GM12878 (cell line): ENCODE results near the gene TBC1D24. TPM values are rescaled to one million over a fixed set of nuclear protein-coding genes. Genes with fewer than 3 reads are reported as not detected.

Source experiments
- ATAC-seq: fragments of 200-7000 bp; cut with Tn5 transposase; 3 replicates; pipeline ENCODE4 v1.9.1; 2020; ENCODE audit warnings: mild to moderate bottlenecking, moderate library complexity
- BruUV-seq: library from RNA; stranded (reverse); fragments of 400-500 nt; replicated peaks from 2 replicates; lab custom pipeline; 2021; lab: Mats Ljungman, UMichigan
- CTCF ChIA-PET: fragments of 300-600 bp; sonication (Branson Sonifier 250); formaldehyde crosslinking; extraction: SDS; loops from one replicate; lab custom pipeline; 2021; ENCODE audit warnings: inconsistent platforms; lab: Yijun Ruan, JAX
- POLR2A ChIA-PET: fragments of 350-600 bp; formaldehyde crosslinking; extraction: SDS; loops from one replicate; lab custom pipeline; 2021; ENCODE audit warnings: inconsistent platforms; lab: Charles Lee
- RAD21 ChIA-PET: fragments of 300-600 bp; sonication (Branson Sonifier 250); formaldehyde crosslinking; loops from one replicate; lab custom pipeline; 2023; ENCODE audit warnings: antibody characterized with exemption; ENCODE audit not compliant: unreplicated experiment; lab: Charles Lee
- SMC1A ChIA-PET: fragments of 300-600 bp; sonication (Branson Sonifier 250); formaldehyde crosslinking; loops from one replicate; lab custom pipeline; 2023; ENCODE audit not compliant: unreplicated experiment, uncharacterized antibody; lab: Charles Lee
- DNase-seq: peaks from one replicate; pipeline ENCODE4 v3.0.0-alpha.2; 2011; ENCODE audit warnings: low read depth, low spot score
- FAIRE-seq: peaks from 3 replicates; lab custom pipeline; 2011; peaks lifted over from hg19 to GRCh38; lab: Jason Lieb, UNC
- H2AFZ ChIP-seq: 2 replicates; pipeline ENCODE4 v1.6.0; 2011; ENCODE audit warnings: low read depth, low read length, control low read depth; ENCODE audit not compliant: control insufficient read depth
- H3K27ac ChIP-seq: 2 replicates; pipeline ENCODE4 v1.5.1; 2011; ENCODE audit warnings: control low read depth; ENCODE audit not compliant: control insufficient read depth, insufficient read depth
- H3K27me3 ChIP-seq, 2 experiments: replicated peaks in 1 of 2; 2 replicates each; pipeline versions ENCODE4 v1.6.0 to v1.6.1; 2011; ENCODE audit warnings: low read length in 1 of 2; ENCODE audit not compliant: control insufficient read depth in 2 of 2, insufficient read depth in 2 of 2
- H3K36me3 ChIP-seq, 2 experiments: 2 replicates each; pipeline ENCODE4 v1.5.1; 2011; ENCODE audit warnings: low read length in 1 of 2; ENCODE audit not compliant: control insufficient read depth in 2 of 2, insufficient read depth in 2 of 2
- H3K4me1 ChIP-seq: 2 replicates; pipeline ENCODE4 v1.6.1; 2011; ENCODE audit warnings: mild to moderate bottlenecking, low read length, moderate library complexity, mixed read lengths; ENCODE audit not compliant: control insufficient read depth, insufficient read depth
- H3K4me2 ChIP-seq: 2 replicates; pipeline ENCODE4 v1.6.0; 2011; ENCODE audit warnings: control low read depth; ENCODE audit not compliant: control insufficient read depth, insufficient read depth
- H3K4me3 ChIP-seq: fragments of 200-600 bp; sonication (generic); 2 replicates; pipeline ENCODE4 v1.5.1; 2016
- H3K79me2 ChIP-seq: 2 replicates; pipeline ENCODE4 v1.6.0; 2011; ENCODE audit warnings: low read length; ENCODE audit not compliant: control insufficient read depth, insufficient read depth
- H3K9ac ChIP-seq: 2 replicates; pipeline ENCODE4 v1.8.0; 2011; ENCODE audit warnings: low read length, control low read depth, mixed read lengths; ENCODE audit not compliant: control insufficient read depth, insufficient read depth
- H3K9me3 ChIP-seq: replicated peaks from 3 replicates; pipeline ENCODE4 v1.5.1; 2011; ENCODE audit warnings: mild to moderate bottlenecking, low read length; ENCODE audit not compliant: control insufficient read depth, insufficient read depth
- H4K20me1 ChIP-seq: 2 replicates; pipeline ENCODE4 v1.6.0; 2011; ENCODE audit not compliant: control insufficient read depth, insufficient read depth
- BACH1 ChIP-seq: fragments of 450-650 bp; IDR thresholded peaks from 2 replicates; pipeline ENCODE4 v1.6.1; 2017; ENCODE audit warnings: mild to moderate bottlenecking, borderline replicate concordance
- BHLHE40 ChIP-seq, 2 experiments: fragments of 450-650 bp in 1 of 2; IDR thresholded peaks; 2 replicates each; pipeline ENCODE4 v1.6.1; 2011 to 2017; ENCODE audit warnings: low read depth in 2 of 2, borderline replicate concordance in 1 of 2, improper control_type of control experiment in 1 of 2, low read length in 1 of 2, mild to moderate bottlenecking in 1 of 2
- CBFB ChIP-seq: IDR thresholded peaks from 2 replicates; pipeline ENCODE4 v1.6.1; 2016; ENCODE audit warnings: antibody characterized with exemption, low read depth
- EGR1 ChIP-seq, 2 experiments: IDR thresholded peaks; 1 replicate in 1 of 2; 2 replicates in 1 of 2; pipeline ENCODE4 v1.6.1; 2011 to 2012; ENCODE audit warnings: low read depth in 2 of 2, low read length in 2 of 2, borderline replicate concordance in 1 of 2, mild to moderate bottlenecking in 1 of 2, moderate library complexity in 1 of 2
- ETV6 ChIP-seq, 2 experiments: fragments of 450-650 bp in 1 of 2; IDR thresholded peaks in 1 of 2; conservative IDR thresholded peaks in 1 of 2; 2 replicates each; pipeline ENCODE4 v1.6.1; 2014; ENCODE audit warnings: antibody characterized with exemption in 1 of 2, borderline replicate concordance in 1 of 2, low read depth in 1 of 2, mild to moderate bottlenecking in 1 of 2, moderate library complexity in 1 of 2
- HSF1 ChIP-seq: fragments of 150-350 bp; IDR thresholded peaks from 2 replicates; pipeline ENCODE4 v1.6.1; 2014; ENCODE audit warnings: mild to moderate bottlenecking, low read depth, low read length
- KLF5 ChIP-seq: fragments of 450-650 bp; IDR thresholded peaks from 2 replicates; pipeline ENCODE4 v1.6.1; 2014; ENCODE audit warnings: mild to moderate bottlenecking; ENCODE audit not compliant: partially characterized antibody
- MXI1 ChIP-seq: fragments of 150-350 bp; IDR thresholded peaks from 2 replicates; pipeline ENCODE4 v1.6.1; 2011; ENCODE audit warnings: low read depth, mild to moderate bottlenecking, inconsistent platforms, low read length, improper control_type of control experiment
- NBN ChIP-seq: fragments of 450-650 bp; IDR thresholded peaks from 2 replicates; pipeline ENCODE4 v1.6.1; 2016
- POU2F2 ChIP-seq: IDR thresholded peaks from 3 replicates; pipeline ENCODE4 v1.6.1; 2011; ENCODE audit warnings: low read depth, mild to moderate bottlenecking, low read length, borderline replicate concordance
- RFX5 ChIP-seq: IDR thresholded peaks from 2 replicates; pipeline ENCODE4 v1.6.1; 2011; ENCODE audit warnings: low read depth, low read length, improper control_type of control experiment
- RUNX3 ChIP-seq: IDR thresholded peaks from 2 replicates; pipeline ENCODE4 v1.6.1; 2012; ENCODE audit warnings: low read length, inconsistent platforms
- SRF ChIP-seq, 2 experiments: IDR thresholded peaks; 2 replicates each; pipeline ENCODE4 v1.6.1; 2011; ENCODE audit warnings: low read depth in 2 of 2, low read length in 2 of 2, mild to moderate bottlenecking in 1 of 2, moderate library complexity in 1 of 2
- ZBTB40 ChIP-seq: fragments of 450-650 bp; IDR thresholded peaks from 2 replicates; pipeline ENCODE4 v1.6.1; 2016; ENCODE audit warnings: mild to moderate bottlenecking, moderate library complexity, borderline replicate concordance
- ZNF217 ChIP-seq: fragments of 450-650 bp; IDR thresholded peaks from 2 replicates; pipeline ENCODE4 v1.6.1; 2017; ENCODE audit warnings: antibody characterized with exemption, mild to moderate bottlenecking
- WGBS: methylation state at CpG from one replicate; pipeline ENCODE4 v1.1.6; 2016; ENCODE audit warnings: low lambda C conversion rate; ENCODE audit not compliant: insufficient replicate concordance, insufficient coverage; ENCODE audit errors: missing lambda C conversion rate; 5-methylcytosine and 5-hydroxymethylcytosine counted together
- in situ Hi-C: fragments of 300-500 bp; cut with MboI; formaldehyde crosslinking; loops from 9 replicates; pipeline ENCODE4 v1.14.3; 2018; ENCODE audit warnings: mixed read lengths
- intact Hi-C: fragments of 100-400 bp; cut with micrococcal nuclease; formaldehyde crosslinking; loops from one replicate; pipeline ENCODE4 v1.14.2; 2022; ENCODE audit not compliant: unreplicated experiment
- polyA plus RNA-seq, 11 experiments: library from polyadenylated mRNA; depleted of rRNA in 4 of 11; unstranded in 6 of 11; stranded (reverse) in 5 of 11; fragments of >200 nt; fragmentation: Nextera tagmentation in 4 of 11; fragmentation: Illumina TruSeq in 1 of 11; extraction: Ambion mirVana in 4 of 11; extraction: Trizol in 1 of 11; gene quantifications; 1 replicate in 1 of 11; 2 replicates in 10 of 11; pipeline versions ENCODE4 v1.2.1 to v1.2.3, GENCODE V29; 2011 to 2016; ENCODE audit warnings: inconsistent platforms in 2 of 11, missing spikeins in 2 of 11, low read depth in 1 of 11
- total RNA-seq, 4 experiments: library from RNA; depleted of rRNA in 3 of 4; stranded (reverse); fragments of >200 nt in 3 of 4; fragmentation: Illumina TruSeq in 1 of 4; extraction: Trizol in 1 of 4; gene quantifications; 2 replicates each; pipeline versions ENCODE4 v1.2.1 to v1.2.3, GENCODE V29; 2013 to 2021

The TBC1D24 gene
- total and polyA plus RNA-seq, 10 of the 15 experiments (the other 5 are each of a cell fraction or from before 2014, with no cell fraction given), result 1.1 to 9.6 (median 4.5) TPM

DNA sequence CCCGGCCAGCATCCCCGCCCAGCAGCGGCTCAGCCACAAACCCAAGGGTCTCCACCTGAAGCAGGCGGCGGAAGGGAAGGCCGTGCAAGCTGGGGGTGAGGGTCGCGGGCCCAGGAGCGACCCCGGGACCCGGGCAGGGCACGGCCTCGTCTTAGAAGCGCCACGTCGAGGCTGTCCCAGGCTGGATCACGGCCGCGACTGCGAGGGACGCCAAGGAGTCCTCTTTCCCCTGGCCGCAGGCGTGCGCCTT is 46.2 kb upstream of the TBC1D24 start (continued):
- TF ChIP-seq HSF1, result no peak
- TF ChIP-seq ETV6 (conservative IDR thresholded peaks at IDR 0.05 in 1 of 2, IDR thresholded peaks at IDR 0.05 in 1 of 2; ENCODE audit: borderline replicate concordance in 1 of 2, low read depth in 1 of 2), result no peak
- peak; percentile 24; the same call in 1 of the 2 replicates for TF ChIP-seq RUNX3

DNA sequence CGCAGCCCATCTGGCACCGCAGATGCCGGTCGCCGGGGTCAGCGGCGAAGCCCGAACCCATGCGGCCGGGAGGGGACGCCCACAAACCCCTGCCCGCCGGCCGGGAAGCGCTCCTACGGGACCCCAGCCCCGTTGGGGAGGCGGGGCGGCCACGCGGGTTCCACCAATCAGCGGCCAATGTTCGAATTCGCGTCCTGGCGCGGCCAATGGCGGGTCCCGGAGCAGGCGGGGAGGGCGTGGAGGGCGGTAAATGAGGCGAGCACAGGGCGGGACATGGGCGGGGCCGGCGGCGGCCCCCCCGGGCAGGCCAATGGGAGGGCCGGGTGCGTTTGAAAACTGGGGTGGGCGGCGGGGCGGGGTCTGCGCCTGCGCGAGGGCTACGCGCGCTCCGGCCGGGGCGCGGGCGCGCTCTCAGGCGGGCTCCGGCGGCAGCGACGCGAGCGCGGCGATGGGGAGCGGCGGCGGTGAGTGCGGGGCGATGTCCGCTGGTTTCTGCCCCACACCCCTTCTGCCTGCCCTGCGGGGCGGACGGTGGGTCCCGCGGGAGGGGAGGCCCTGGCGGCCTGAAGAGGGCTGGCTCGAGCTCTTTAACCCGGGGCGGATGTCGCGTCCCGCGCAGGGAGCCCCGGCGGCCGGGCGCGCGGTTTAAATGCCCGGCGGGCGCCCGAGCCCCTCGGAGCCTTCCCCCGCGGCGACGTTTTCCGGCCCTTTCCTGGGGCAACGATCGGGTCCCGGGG is 45.7 kb upstream of the TBC1D24 start, which contains the start of gene CCNF:
Gene CCNF (plus strand): TSS at position 414 of the 737 bp plus-strand sequence. CDS start 35 bp downstream, at position 449.
- H4K20me1 ChIP-seq, result no peaks in the 10 kb centered on the region
- in situ Hi-C loops, result no loop called here
- no peak; the same call in 1 of the 2 replicates for TF ChIP-seq ZNF217
- TF ChIP-seq NBN, result no peak
- TF ChIP-seq BACH1, result peak; percentile 47; the same call in 1 of the 2 replicates
- TF ChIP-seq CBFB, result no peak
- TF ChIP-seq RFX5, result peak; percentile 80; the same call in 1 of the 2 replicates
- no peak for TF ChIP-seq ZBTB40
- no peak for TF ChIP-seq SRF (IDR thresholded peaks at IDR 0.05; ENCODE audit: low read depth in 2 of 2, low read length in 2 of 2)
- TF ChIP-seq KLF5, result no peak
- TF ChIP-seq ETV6 (conservative IDR thresholded peaks at IDR 0.05 in 1 of 2, IDR thresholded peaks at IDR 0.05 in 1 of 2; ENCODE audit: borderline replicate concordance in 1 of 2, low read depth in 1 of 2), result no peak
- peak; percentile 37; the same call in 2 of the 3 replicates for TF ChIP-seq POU2F2
- TF ChIP-seq EGR1 (IDR thresholded peaks at IDR 0.05; ENCODE audit: borderline replicate concordance in 1 of 2, low read depth in 2 of 2, low read length in 2 of 2), result 0 out of 3 replicates have a peak, but pooled peaks of 1 of the 2 experiments have one; percentile 34
- TF ChIP-seq MXI1, result peak; percentile 22
- peak in 1 of 2 experiments; percentile 19; a peak in 1 of 4 replicates for TF ChIP-seq BHLHE40 (IDR thresholded peaks at IDR 0.05; ENCODE audit: borderline replicate concordance in 1 of 2, low read depth in 2 of 2, low read length in 1 of 2)

More for the DNA sequence above, 45.7 kb upstream of the TBC1D24 start, which contains the start of gene CCNF:
- POLR2A ChIA-PET, result interaction anchor here (0.8 to 2.3 kb wide), 11 partner anchors 11 to 178 kb away, joined by 3 to 10 read pairs (median 5); partner anchors contain the start of genes ATP6V0C, ECI1 and NTN3
- SMC1A ChIA-PET, result interaction anchor here (0.8 to 2.6 kb wide), 8 partner anchors 11 to 72 kb away, joined by 3 to 17 read pairs (median 7); partner anchors contain the start of gene TEDC2
- DNase-seq (peak; percentile 71), ATAC-seq (peak; percentile 96), FAIRE-seq (peak; percentile 93)
- H3K36me3 ChIP-seq, result peaks cover 12 to 18% of the 10 kb centered on the region in 2 experiments; a peak in 3 of 4 replicates
- H3K27ac ChIP-seq, result peak within 1 kb of the TSS; percentile 82
- H2AFZ ChIP-seq, result peak within 1 kb of the TSS; percentile 99
- peak within 1 kb of the TSS; percentile 97 for H3K4me3 ChIP-seq
- CTCF ChIA-PET, result interaction anchor here (0.6 to 4.2 kb wide), 14 partner anchors 10 to 213 kb away, joined by 3 to 39 read pairs (median 5); partner anchors contain the start of genes AMDHD2 and ECI1
- no peaks in the 10 kb centered on the region for H3K27me3 ChIP-seq
- intact Hi-C loops, result loop anchor here (1.0 kb wide), 1 partner anchor 89 kb away; the partner anchor contains the start of gene ABCA3
- H3K79me2 ChIP-seq, result peaks cover 28% of the 10 kb centered on the region
- BruUV-seq, result no TSS peak
- H3K9ac ChIP-seq, result peak within 1 kb of the TSS; percentile 88
- H3K9me3 ChIP-seq, result no peaks in the 10 kb centered on the region
- WGBS, result 2% methylated on average over 84 of the region's 103 CpGs
- RAD21 ChIA-PET, result interaction anchor here (0.6 to 2.5 kb wide), 8 partner anchors 31 to 174 kb away, joined by 3 to 21 read pairs (median 5); partner anchors contain the start of genes NTN3, PDPK1, TBC1D24 and TEDC2
- peak within 1 kb of the TSS; percentile 91 for H3K4me2 ChIP-seq
- H3K4me1 ChIP-seq, result peaks cover 6% of the 10 kb centered on the region
